Urinary bladder (tissue), 4 donors: ENCODE results near the gene CRADD. TPM values are rescaled to one million over a fixed set of nuclear protein-coding genes. Genes with fewer than 3 reads are reported as not detected.
"Not testable (repeated sequence)": the region's sequence is repeated elsewhere in the genome, so short reads cannot be mapped to it uniquely, and the experiment has no call there.

Experiments used
- DNase-seq: peaks from one replicate; pipeline ENCODE4 v3.0.0-alpha.2; 2015; ENCODE audit errors: extremely low spot score
- H3K27ac ChIP-seq: one replicate; pipeline ENCODE4 v1.5.1; 2013; ENCODE audit warnings: low read depth, mild to moderate bottlenecking, moderate library complexity
- H3K36me3 ChIP-seq: one replicate; pipeline ENCODE4 v1.6.1; 2013; ENCODE audit warnings: mild to moderate bottlenecking, moderate library complexity; ENCODE audit not compliant: insufficient read depth
- H3K4me1 ChIP-seq: one replicate; pipeline ENCODE4 v1.6.1; 2013; ENCODE audit warnings: mild to moderate bottlenecking, moderate library complexity; ENCODE audit not compliant: insufficient read depth
- H3K4me3 ChIP-seq: one replicate; pipeline ENCODE4 v1.5.1; 2013; ENCODE audit warnings: low read depth, low read length
- WGBS: extraction: QIAGEN DNeasy Blood & Tissue Kit; methylation state at CpG from one replicate; pipeline ENCODE4 v1.1.7; 2013; 5-methylcytosine and 5-hydroxymethylcytosine counted together
- polyA plus RNA-seq: library from polyadenylated mRNA; stranded (reverse); fragments of 200-250 nt; gene quantifications from one replicate; pipeline ENCODE4 v1.2.3, GENCODE V29; 2013
- total RNA-seq: library from RNA; depleted of rRNA; stranded (reverse); fragments of >200 nt; gene quantifications from one replicate; pipeline ENCODE4 v1.2.3, GENCODE V29; 2014
- donor health status: healthy with polysubstance abuse.
- donor health status: healthy.

Gene CRADD
- total and polyA plus RNA-seq, 2 donors, result 22.7 to 29.6 TPM

GRCh38 chr12:93921521-93921920, 244.3 kb downstream of the CRADD start:
- 86% methylated on average over 3 of the region's 3 CpGs for WGBS
- Histone ChIP-seq H3K4me1 (peaks cover 2% of the 10 kb centered on the region), H3K36me3 (no peaks in the 10 kb centered on the region), H3K4me3 (no peak overlapping the region), H3K27ac (no peak overlapping the region)
- DNase-seq, result no peak

- WGBS, result 65% methylated on average over 5 of the region's 5 CpGs
- Histone ChIP-seq H3K4me1 (peaks cover 2% of the 10 kb centered on the region), H3K27ac (no peak overlapping the region), H3K36me3 (no peaks in the 10 kb centered on the region), H3K4me3 (no peak overlapping the region)
- no peak for DNase-seq
Observed at GRCh38 chr12:93922583-93923006, 245.4 kb downstream of the CRADD start.

GRCh38 chr12:93924367-93924766, 247.2 kb downstream of the CRADD start:
- Histone ChIP-seq H3K27ac (no peak overlapping the region), H3K36me3 (no peaks in the 10 kb centered on the region), H3K4me1 (peaks cover 2% of the 10 kb centered on the region), H3K4me3 (no peak overlapping the region)
- DNase-seq, result no peak

GRCh38 chr12:93925585-93926205, 248.5 kb downstream of the CRADD start:
- no peaks in the 10 kb centered on the region for H3K36me3 ChIP-seq
- peaks cover 2% of the 10 kb centered on the region for H3K4me1 ChIP-seq

GRCh38 chr12:93926237-93926636, 249.1 kb downstream of the CRADD start:
- Histone ChIP-seq H3K4me1 (peaks cover 2% of the 10 kb centered on the region), H3K36me3 (no peaks in the 10 kb centered on the region), H3K27ac (no peak overlapping the region), H3K4me3 (no peak overlapping the region)
- no peak for DNase-seq
- WGBS, result 91% methylated on average over 4 of the region's 4 CpGs

More at GRCh38 chr12:93925585-93926205, 248.5 kb downstream of the CRADD start:
- no peak overlapping the region for H3K4me3 ChIP-seq
- DNase-seq, result no peak
- H3K27ac ChIP-seq, result no peak overlapping the region
- 57% methylated on average over 3 of the region's 3 CpGs for WGBS

GRCh38 chr12:93929081-93929480, 251.9 kb downstream of the CRADD start:
- H3K4me3 ChIP-seq, H3K36me3 ChIP-seq, H3K4me1 ChIP-seq, DNase-seq, H3K27ac ChIP-seq: not testable (repeated sequence)
- 93% methylated on average over 4 of the region's 4 CpGs for WGBS

GRCh38 chr12:93937812-93938211, 260.6 kb downstream of the CRADD start:
- 89% methylated on average over 7 of the region's 7 CpGs for WGBS
- Histone ChIP-seq H3K36me3 (no peaks in the 10 kb centered on the region), H3K4me3 (no peak overlapping the region), H3K4me1 (no peaks in the 10 kb centered on the region), H3K27ac (no peak overlapping the region)
- DNase-seq, result no peak

GRCh38 chr12:93938317-93938716, 261.1 kb downstream of the CRADD start:
- WGBS, result 96% methylated on average over 3 of the region's 3 CpGs
- Histone ChIP-seq H3K4me3 (no peak overlapping the region), H3K36me3 (no peaks in the 10 kb centered on the region), H3K27ac (no peak overlapping the region), H3K4me1 (no peaks in the 10 kb centered on the region)
- no peak for DNase-seq

- Histone ChIP-seq H3K4me3 (no peak overlapping the region), H3K4me1 (no peaks in the 10 kb centered on the region), H3K36me3 (no peaks in the 10 kb centered on the region), H3K27ac (no peak overlapping the region)
- DNase-seq, result no peak
- 88% methylated on average over 2 of the region's 2 CpGs for WGBS
Observed at GRCh38 chr12:93938931-93939330, 261.8 kb downstream of the CRADD start.

GRCh38 chr12:93939641-93940325, 262.6 kb downstream of the CRADD start:
- no peaks in the 10 kb centered on the region for H3K4me1 ChIP-seq
- no peak for DNase-seq
- 69% methylated on average over 7 of the region's 7 CpGs for WGBS
- H3K27ac ChIP-seq, result no peak overlapping the region
- H3K36me3 ChIP-seq, result no peaks in the 10 kb centered on the region
- H3K4me3 ChIP-seq, result no peak overlapping the region

GRCh38 chr12:93943780-93944179, 266.6 kb downstream of the CRADD start:
- Histone ChIP-seq H3K36me3 (no peaks in the 10 kb centered on the region), H3K27ac (no peak overlapping the region), H3K4me1 (no peaks in the 10 kb centered on the region), H3K4me3 (no peak overlapping the region)
- DNase-seq, result no peak
- WGBS, result 78% methylated on average over 2 of the region's 2 CpGs

GRCh38 chr12:93944201-93944600, 267.0 kb downstream of the CRADD start:
- WGBS, result 97% methylated on average over 8 of the region's 8 CpGs
- Histone ChIP-seq H3K4me3 (no peak overlapping the region), H3K36me3 (no peaks in the 10 kb centered on the region), H3K4me1 (no peaks in the 10 kb centered on the region), H3K27ac (no peak overlapping the region)
- DNase-seq, result no peak
